ENCODE measurements around the gene TPP2. TPM values are rescaled to one million over a fixed set of nuclear protein-coding genes. Genes with fewer than 3 reads are reported as not detected.

The TPP2 gene
- total and polyA plus RNA-seq, 9 of the 15 experiments (the other 6 are each of a cell fraction or from before 2014, with no cell fraction given): 18.8 to 87.7 (median 55.9) TPM

- Histone ChIP-seq H3K36me3 (ENCODE audit: control insufficient read depth, insufficient read depth, low read length) (no peaks in the 10 kb centered on the region), H3K4me1 (replicated peaks in 1 of 2; ENCODE audit: control insufficient read depth in 2 of 2, insufficient read depth in 2 of 2, low read length in 2 of 2) (no peaks in the 10 kb centered on the region), H3K9ac (ENCODE audit: insufficient read depth in 1 of 2, low read depth in 2 of 2, low read length in 2 of 2) (no peak overlapping the region), H4K20me1 (replicated peaks; ENCODE audit: control insufficient read depth, insufficient read depth, low read length) (no peaks in the 10 kb centered on the region), H3K9me1 (ENCODE audit: control insufficient read depth, insufficient read depth, low read length) (no peaks in the 10 kb centered on the region), H3K9me3 (replicated peaks; ENCODE audit: control insufficient read depth, insufficient read depth, low read depth, low read length) (no peaks in the 10 kb centered on the region), H3K79me2 (ENCODE audit: control insufficient read depth, insufficient read depth, low read length) (no peaks in the 10 kb centered on the region), H2AFZ (ENCODE audit: low read depth, low read length) (no peak overlapping the region), H3K27ac (ENCODE audit: extremely low read depth, low read depth, low read length) (no peak overlapping the region), H3K27me3 (ENCODE audit: control insufficient read depth in 2 of 2, insufficient read depth in 2 of 2, low read length in 2 of 2) (no peaks in the 10 kb centered on the region), H3K4me2 (ENCODE audit: insufficient read depth, low read length) (no peak overlapping the region), H3K4me3 (no peak overlapping the region)
- FAIRE-seq (no peak), DNase-seq (ENCODE audit: extremely low read depth in 1 of 4, low spot score in 3 of 4) (no peak), ATAC-seq (no peak)
- POLR2A ChIA-PET: no interaction called here
- CTCF ChIA-PET (ENCODE audit: low intra/inter-chr PET ratio): no interaction called here
- intact Hi-C loops (cut with micrococcal nuclease) (no loop called here), in situ Hi-C loops (cut with MboI) (loop anchor here (25.0 kb wide), 1 partner anchor 1413 kb away; no protein-coding TSS in a partner anchor)
- WGBS (ENCODE audit: insufficient coverage, low coverage, missing lambda C conversion rate): 2% methylated on average over 6 of the region's 7 CpGs
- BruUV-seq (replicated peaks): no TSS peak
- TF ChIP-seq, protein P1, sequence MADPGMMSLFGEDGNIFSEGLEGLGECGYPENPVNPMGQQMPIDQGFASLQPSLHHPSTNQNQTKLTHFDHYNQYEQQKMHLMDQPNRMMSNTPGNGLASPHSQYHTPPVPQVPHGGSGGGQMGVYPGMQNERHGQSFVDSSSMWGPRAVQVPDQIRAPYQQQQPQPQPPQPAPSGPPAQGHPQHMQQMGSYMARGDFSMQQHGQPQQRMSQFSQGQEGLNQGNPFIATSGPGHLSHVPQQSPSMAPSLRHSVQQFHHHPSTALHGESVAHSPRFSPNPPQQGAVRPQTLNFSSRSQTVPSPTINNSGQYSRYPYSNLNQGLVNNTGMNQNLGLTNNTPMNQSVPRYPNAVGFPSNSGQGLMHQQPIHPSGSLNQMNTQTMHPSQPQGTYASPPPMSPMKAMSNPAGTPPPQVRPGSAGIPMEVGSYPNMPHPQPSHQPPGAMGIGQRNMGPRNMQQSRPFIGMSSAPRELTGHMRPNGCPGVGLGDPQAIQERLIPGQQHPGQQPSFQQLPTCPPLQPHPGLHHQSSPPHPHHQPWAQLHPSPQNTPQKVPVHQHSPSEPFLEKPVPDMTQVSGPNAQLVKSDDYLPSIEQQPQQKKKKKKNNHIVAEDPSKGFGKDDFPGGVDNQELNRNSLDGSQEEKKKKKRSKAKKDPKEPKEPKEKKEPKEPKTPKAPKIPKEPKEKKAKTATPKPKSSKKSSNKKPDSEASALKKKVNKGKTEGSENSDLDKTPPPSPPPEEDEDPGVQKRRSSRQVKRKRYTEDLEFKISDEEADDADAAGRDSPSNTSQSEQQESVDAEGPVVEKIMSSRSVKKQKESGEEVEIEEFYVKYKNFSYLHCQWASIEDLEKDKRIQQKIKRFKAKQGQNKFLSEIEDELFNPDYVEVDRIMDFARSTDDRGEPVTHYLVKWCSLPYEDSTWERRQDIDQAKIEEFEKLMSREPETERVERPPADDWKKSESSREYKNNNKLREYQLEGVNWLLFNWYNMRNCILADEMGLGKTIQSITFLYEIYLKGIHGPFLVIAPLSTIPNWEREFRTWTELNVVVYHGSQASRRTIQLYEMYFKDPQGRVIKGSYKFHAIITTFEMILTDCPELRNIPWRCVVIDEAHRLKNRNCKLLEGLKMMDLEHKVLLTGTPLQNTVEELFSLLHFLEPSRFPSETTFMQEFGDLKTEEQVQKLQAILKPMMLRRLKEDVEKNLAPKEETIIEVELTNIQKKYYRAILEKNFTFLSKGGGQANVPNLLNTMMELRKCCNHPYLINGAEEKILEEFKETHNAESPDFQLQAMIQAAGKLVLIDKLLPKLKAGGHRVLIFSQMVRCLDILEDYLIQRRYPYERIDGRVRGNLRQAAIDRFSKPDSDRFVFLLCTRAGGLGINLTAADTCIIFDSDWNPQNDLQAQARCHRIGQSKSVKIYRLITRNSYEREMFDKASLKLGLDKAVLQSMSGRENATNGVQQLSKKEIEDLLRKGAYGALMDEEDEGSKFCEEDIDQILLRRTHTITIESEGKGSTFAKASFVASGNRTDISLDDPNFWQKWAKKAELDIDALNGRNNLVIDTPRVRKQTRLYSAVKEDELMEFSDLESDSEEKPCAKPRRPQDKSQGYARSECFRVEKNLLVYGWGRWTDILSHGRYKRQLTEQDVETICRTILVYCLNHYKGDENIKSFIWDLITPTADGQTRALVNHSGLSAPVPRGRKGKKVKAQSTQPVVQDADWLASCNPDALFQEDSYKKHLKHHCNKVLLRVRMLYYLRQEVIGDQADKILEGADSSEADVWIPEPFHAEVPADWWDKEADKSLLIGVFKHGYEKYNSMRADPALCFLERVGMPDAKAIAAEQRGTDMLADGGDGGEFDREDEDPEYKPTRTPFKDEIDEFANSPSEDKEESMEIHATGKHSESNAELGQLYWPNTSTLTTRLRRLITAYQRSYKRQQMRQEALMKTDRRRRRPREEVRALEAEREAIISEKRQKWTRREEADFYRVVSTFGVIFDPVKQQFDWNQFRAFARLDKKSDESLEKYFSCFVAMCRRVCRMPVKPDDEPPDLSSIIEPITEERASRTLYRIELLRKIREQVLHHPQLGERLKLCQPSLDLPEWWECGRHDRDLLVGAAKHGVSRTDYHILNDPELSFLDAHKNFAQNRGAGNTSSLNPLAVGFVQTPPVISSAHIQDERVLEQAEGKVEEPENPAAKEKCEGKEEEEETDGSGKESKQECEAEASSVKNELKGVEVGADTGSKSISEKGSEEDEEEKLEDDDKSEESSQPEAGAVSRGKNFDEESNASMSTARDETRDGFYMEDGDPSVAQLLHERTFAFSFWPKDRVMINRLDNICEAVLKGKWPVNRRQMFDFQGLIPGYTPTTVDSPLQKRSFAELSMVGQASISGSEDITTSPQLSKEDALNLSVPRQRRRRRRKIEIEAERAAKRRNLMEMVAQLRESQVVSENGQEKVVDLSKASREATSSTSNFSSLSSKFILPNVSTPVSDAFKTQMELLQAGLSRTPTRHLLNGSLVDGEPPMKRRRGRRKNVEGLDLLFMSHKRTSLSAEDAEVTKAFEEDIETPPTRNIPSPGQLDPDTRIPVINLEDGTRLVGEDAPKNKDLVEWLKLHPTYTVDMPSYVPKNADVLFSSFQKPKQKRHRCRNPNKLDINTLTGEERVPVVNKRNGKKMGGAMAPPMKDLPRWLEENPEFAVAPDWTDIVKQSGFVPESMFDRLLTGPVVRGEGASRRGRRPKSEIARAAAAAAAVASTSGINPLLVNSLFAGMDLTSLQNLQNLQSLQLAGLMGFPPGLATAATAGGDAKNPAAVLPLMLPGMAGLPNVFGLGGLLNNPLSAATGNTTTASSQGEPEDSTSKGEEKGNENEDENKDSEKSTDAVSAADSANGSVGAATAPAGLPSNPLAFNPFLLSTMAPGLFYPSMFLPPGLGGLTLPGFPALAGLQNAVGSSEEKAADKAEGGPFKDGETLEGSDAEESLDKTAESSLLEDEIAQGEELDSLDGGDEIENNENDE (IDR thresholded peaks at IDR 0.05; ENCODE audit: low read depth, low read length): no peak
- TF ChIP-seq TAL1 (IDR thresholded peaks at IDR 0.05) (no peak), CHCHD3 (CRISPR knock-in tag; IDR thresholded peaks at IDR 0.05) (no peak), RBM14 (IDR thresholded peaks at IDR 0.05; ENCODE audit: borderline replicate concordance, insufficient read depth, low read depth, low read length) (no peak), HCFC1 (IDR thresholded peaks at IDR 0.05; ENCODE audit: low read depth, low read length) (no peak), HDAC6 (IDR thresholded peaks at IDR 0.05; ENCODE audit: low read depth, low read length) (no peak), XRCC4 (IDR thresholded peaks at IDR 0.05; ENCODE audit: extremely low read depth, insufficient read depth, insufficient read length) (no peak), CTBP1 (IDR thresholded peaks at IDR 0.05; ENCODE audit: borderline replicate concordance) (no peak), ARID3A (IDR thresholded peaks at IDR 0.05; ENCODE audit: borderline replicate concordance, low read depth, low read length) (no peak)
These were observed 46.3 kb upstream of the TPP2 start for GRCh38 chr13:102550507-102550906.

All from K562 (cell line).